GM12892 (cell line): ENCODE data around the gene SHB.

ENCODE experiments used
- POLR2A ChIP-seq: IDR thresholded peaks from 2 replicates; pipeline ENCODE4 v1.6.1; 2011; ENCODE audit warnings: low read depth, low read length, control low read depth
- POLR2AphosphoS5 ChIP-seq: IDR thresholded peaks from 2 replicates; pipeline ENCODE4 v1.6.1; 2011; ENCODE audit warnings: low read depth, low read length, control low read depth
- TAF1 ChIP-seq: IDR thresholded peaks from 2 replicates; pipeline ENCODE4 v1.6.1; 2011; ENCODE audit warnings: low read depth, mild to moderate bottlenecking, control low read depth, low read length, borderline replicate concordance

DNA sequence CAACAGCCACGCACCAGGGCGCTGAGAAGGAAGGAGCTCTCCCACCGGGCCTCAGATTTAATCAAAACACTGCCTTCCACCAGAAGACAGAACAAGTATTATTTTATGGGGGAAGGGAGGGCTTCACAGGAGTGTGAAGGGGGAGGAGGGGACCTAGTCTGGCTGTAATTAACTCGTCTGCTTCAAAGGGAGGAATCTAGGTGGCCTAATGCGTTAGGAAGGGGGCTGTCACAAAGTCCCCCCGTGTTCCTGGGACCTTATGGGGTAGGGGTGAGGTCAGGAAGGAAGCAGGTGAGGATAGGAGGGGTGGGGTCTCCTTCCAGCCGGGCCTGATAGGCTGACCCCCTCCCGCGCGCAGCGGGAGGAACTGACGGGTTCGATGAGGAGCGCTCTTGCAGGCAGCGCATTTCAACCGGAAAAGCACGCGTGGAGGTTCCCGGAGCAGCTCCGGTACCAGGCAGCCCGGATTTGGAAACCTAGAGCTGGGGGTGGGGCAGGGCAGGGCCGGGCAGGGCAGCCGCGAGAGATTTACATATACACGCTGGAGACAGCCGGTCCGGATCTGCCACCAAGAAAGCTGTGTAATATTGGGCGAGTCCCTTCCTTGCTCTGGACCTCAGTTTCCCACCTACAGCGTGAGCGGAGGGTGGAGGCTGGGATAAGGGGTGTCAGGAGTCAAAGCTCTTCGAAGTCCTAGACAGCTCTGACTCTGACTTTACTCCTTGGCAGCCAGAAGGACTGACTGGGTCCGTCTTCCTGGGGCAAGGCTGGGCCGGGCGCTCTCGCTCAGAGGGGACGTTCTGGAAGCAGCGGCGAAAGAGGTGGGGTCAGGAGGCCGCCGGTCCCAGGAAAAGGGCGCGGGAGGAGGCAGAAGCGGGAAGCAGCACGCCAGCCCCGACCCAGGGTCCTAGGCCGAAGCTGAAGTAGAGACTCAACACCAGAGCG, 1.8 kb downstream of the SHB start:
- no peak for TF ChIP-seq POLR2AphosphoS5
- no peak for TF ChIP-seq TAF1
- TF ChIP-seq POLR2A: no peak
